ENCODE measurements around the gene GPR135.
"Not testable (repeated sequence)": the region's sequence is repeated elsewhere in the genome, so short reads cannot be mapped to it uniquely, and the experiment has no call there.

GPR135 gene

GRCh38 chr14:59464486-59465315, 479 bp downstream of the GPR135 start:
- peak; percentile 37 to 71 (median 51) for DNase-seq

- DNase-seq = no peak
Observed at GRCh38 chr14:59463787-59464485, 1.2 kb downstream of the GPR135 start.

- DNase-seq = no peak
Observed at GRCh38 chr14:59461891-59462290, 3.3 kb downstream of the GPR135 start.

DNA sequence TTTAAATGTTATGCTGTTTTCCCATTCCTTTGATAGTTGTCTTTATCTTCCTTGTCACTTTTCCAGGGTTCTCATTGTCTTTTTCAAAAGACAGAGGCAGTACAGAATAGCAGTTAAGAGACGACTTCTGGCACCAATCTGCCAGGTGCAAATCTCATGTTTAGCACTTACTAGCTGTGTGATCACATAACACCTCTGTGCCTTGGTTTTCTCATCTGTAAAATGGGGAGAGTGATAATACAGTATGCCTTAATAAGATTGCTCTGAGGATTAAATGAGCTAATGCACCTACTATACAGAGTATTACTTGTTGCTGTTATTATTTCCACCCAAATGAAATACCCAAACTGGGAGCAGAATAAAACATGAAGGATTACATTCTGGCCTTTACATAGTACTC, 4.8 kb downstream of the GPR135 start:
- no peak for DNase-seq

DNA sequence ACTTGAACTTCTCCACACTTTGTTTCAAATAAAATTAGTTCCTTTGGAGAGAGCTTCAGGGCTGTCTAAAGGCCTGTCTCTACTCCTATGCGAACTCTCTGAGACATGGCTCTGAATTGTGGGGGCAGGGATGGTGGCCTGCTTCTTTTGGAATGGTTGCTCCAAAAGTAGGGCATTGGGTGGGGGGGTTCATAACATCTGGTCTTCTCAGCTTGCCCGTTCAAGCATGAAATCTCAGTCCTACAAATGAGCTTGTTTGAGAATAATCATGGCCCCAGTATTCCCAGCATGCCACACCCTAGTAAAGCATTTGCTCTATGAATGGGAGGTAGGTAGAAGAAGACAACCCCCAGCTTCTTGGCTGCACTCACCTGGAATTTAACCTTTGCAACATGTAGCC, 6.7 kb downstream of the GPR135 start:
- no peak for DNase-seq

- no peak for DNase-seq
Observed at GRCh38 chr14:59455411-59455810, 9.8 kb downstream of the GPR135 start.

- no peak for DNase-seq
Observed at GRCh38 chr14:59454139-59454538, 11.0 kb downstream of the GPR135 start.

DNA sequence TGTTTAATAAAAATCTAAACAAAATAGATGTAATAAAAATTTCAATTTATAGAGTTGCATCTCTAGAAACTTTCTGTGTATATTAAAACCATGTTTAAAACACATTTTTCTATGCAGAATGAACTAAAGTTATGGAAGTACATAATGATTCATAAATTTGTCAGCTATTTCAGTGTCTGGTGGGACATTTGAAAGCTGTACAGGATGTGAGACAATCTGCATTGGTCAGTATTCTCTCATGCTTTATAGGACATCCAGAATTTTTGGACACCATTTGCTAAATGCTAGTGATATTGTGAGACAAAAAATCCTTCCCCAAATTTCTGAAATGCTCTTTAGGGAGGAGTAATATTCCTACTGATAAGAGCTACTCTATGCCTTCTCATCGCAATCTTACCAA, 13.3 kb downstream of the GPR135 start:
- DNase-seq = no peak

- DNase-seq = no peak
Observed at GRCh38 chr14:59450716-59451115, 14.5 kb downstream of the GPR135 start.

DNA sequence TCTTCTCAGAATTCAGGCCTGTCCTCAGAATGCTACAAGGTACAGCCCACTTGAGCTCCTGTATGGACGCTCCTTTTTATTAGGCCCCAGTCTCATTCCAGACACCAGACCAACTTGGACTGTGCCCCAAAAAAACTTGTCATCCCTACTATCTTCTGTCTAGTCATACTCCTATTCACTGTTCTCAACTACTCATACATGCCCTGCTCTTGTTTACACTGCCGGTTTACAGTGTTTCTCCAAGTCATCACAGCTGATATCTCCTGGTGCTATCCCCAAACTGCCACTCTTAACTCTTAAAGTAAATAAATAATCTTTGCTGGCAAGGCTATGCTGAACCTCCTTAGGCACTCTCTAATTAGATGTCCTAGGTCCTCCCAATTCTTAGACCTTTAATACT, 16.5 kb downstream of the GPR135 start:
- not testable (repeated sequence) for DNase-seq

DNA sequence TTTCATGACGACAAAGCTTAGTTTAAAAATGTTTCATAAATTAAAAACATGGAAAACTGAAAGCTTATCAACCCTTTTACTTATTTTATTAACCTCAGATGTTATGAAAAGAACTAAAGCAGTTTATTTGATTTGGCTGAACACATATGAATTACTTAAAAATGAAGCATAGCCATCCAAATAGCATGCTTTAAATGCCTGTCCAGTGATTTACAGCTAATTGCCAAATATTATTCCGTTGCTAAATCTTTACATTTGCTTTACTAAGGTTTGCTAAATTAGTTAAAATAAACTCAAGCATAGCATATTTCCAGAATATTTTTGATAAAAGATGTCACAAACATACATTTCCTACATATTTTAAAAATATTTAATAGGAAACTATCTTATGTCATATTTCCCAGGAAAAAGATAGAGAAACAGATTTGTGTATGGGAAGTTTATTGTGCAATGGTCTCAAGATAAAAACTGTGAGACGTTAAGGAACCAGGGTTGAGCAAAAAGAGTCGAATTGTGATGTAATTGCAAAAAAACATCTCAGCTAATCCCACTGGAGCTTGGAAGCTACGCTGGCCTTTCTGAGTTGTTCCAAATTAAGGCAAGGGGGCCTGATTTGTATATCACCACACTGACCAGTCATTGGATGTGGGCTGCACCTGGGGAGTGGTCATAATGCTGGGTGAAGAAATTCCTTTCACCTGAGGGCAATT, 25.8 kb downstream of the GPR135 start:
- no peak for DNase-seq

DNA sequence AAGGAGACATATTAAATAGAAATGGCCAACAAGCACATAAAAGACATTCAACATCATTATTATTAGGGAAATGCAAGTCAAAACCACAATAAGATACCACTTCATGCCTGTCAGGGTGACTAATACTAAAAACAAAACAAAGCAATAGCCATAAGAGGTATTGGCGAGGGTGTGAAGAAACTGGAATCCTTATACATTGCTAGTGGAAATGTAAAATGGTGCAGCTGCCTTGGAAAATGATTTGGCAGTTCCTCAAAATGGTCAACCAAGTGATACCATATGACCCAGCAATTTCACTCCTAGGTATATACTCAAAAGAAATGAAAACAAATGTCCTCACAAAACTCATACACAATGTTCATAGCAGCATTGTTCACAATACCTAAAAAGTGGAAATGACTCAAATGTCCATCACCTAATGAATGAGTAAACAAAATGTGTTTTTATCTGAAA, 27.0 kb downstream of the GPR135 start:
- DNase-seq = no peak

DNA sequence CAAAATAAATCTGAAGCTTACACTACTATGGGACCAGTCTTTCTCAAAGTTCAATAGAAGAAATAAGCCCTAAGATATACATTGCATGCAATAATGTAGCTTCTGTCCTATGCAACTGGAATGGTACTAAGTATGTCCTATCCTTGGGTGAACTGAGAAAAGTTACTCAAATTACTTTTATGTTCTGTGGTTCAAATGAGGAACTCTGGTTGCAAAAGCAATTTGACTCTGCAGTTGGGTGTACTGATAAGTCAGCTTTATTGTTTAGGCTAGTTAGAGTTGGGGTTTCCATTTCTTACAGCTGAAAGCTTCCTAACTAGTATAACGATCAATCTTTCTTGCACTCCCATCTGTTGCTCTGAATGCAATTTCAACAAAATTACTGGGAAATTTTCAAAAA, 29.2 kb downstream of the GPR135 start:
- no peak for DNase-seq

DNA sequence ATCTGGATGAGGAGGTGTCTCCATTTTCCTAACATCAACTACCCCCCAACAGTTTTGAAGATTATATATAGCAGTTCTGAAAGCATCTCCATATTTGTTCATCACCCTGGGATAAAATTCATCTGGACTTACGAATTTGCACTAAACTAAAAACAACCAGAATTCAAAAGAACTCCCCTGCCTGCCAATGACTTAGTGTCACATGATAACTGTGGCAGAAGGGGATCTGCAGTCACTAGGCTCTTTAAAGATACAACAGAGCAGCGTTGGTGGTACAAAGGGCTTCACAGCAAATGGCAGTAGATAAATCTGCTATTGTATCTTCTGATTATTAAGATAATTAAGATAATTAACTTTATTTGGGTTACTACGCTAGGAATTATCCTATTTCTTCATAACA, 30.1 kb downstream of the GPR135 start:
- no peak for DNase-seq

GRCh38 chr14:59429790-59430189, 35.4 kb downstream of the GPR135 start:
- DNase-seq = no peak

- DNase-seq = no peak
Observed at GRCh38 chr14:59428581-59429012, 36.6 kb downstream of the GPR135 start.

DNA sequence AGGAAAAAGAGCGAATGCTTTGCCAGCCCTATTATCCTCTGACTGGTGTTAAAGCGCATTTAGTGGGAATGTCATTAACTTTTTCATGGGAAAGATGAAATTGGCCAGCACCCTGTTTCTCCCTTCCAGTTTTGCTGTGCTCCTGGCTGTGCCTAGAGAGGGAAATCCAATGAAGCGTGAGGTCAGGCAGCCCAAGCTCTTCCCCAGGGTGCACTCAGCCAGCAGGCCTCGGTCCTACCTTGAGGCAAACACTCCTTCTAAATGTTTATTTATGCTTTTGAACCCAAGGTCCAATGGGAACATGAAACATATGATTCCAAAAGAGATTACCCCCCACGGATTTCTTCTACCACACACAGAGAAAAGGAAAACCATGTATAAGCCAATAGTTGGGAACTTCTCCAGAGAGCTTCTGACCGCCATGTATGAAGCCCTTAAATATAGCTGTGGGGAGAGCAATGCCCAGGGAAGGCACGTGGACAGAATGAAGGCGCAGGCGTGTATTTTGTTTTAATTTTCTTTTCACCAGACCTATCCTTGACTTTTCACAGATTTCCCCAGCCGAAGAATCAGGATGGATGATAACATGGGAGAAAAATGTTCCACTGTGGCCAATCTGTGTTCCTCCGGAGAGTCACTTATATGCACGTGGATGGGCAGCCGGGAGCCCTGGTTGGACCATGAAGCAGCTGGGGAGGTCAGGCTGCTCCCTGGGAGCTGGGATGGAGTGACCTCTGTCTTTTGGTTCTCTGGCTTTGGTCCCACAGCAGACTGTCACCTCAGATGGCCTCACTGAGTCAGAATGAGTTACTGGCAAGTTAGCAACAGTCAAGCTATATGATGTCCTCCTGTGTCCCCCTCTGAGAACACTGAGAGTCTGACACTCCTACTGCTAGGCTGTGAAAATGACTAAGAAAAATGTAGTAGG, 37.3 kb downstream of the GPR135 start:
- no peak for DNase-seq

DNA sequence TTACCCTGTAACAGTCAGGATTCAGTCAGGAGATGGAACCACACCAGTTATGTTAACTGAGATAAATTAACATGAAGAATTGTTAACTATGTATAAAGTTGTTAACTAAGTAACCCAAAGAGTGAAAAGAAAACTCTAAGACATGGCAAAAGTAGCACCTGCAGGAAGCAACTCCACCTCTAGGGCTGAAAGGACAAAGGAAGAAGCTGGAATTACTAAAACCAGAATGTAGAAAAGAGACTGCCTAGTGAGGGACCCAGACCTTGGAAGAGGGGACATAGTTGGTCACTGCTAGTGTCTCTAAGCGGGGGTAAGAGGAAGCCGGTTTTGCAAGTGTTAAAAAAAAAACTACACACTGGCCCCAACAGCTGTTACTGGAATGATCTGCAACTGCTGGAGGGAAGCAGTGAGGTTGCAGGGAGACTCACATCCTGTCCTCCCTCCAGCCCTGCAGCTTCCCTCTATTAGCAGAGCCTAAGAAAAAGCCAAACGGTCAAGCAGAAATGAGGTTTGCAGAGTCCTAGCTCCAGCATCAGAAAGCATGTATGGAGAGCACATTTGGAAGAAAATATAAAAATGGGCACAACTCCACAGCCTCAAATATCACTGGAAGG, 39.8 kb downstream of the GPR135 start:
- DNase-seq = no peak

GRCh38 chr14:59424341-59425071, 40.7 kb downstream of the GPR135 start:
- no peak for DNase-seq

DNA sequence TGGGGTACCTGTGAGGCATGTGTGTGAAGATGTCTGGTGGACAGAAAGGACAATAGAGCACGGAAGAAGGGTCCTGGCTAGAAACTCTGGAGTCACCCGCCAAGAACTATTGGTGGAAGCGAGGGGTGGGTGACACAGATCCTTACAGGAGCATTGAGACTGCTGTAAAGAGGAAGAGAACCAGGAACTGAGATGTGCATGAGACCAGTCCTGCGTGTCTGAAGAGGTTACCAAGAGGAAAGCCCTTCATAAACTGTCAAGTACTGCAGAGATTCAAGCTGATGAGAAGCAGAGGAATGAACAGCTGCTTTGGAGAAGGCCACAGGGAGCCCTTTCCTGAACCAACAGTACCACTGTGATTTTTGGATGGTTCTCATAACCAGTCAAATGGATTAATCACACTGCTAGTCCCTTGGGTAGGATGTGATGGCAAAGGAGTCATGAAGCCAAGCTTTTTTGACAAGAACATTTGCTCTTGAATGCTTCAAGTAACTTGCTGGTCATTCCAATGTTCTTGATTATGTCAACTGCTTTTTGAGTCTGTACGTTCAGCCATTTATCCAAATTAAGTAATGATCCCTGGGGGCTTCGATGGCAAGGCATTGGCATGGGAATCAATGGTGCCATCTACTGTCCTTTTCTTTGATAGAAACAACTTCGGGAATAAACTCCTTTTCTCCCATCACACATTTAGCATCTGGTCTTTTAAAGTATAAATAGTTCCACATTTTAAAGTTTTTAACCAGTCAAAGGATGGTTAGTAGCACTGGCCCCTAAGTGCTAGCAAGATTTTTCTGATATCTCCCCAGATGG, 42.9 kb downstream of the GPR135 start:
- DNase-seq = no peak
